Activated CD4-positive, alpha-beta T cell treated with anti-CD3 and anti-CD28 coated beads, Interleukin-2, amount 50 U/mL, for 1 hour (primary cell): Measurements from ENCODE around the gene NKX6-1.

Experiments used
- DNase-seq: peaks from one replicate; pipeline ENCODE4 v3.0.0-alpha.2; 2020

Gene NKX6-1

GRCh38 chr4:84498935-84499623 lies at the start of gene NKX6-1:
TSS of gene NKX6-1 (minus strand) at chr4:84499292. CDS start at chr4:84498228, 1,064 bp downstream.
- no peak for DNase-seq

GRCh38 chr4:84547211-84547610 lies 48.1 kb upstream of the NKX6-1 start:
- no peak for DNase-seq

GRCh38 chr4:84545093-84545492 lies 46.0 kb upstream of the NKX6-1 start:
- DNase-seq: no peak

GRCh38 chr4:84535901-84536300 lies 36.8 kb upstream of the NKX6-1 start:
- no peak for DNase-seq

GRCh38 chr4:84531689-84532088 lies 32.6 kb upstream of the NKX6-1 start:
- DNase-seq: no peak

GRCh38 chr4:84530871-84531270 lies 31.8 kb upstream of the NKX6-1 start:
- DNase-seq: no peak

GRCh38 chr4:84530454-84530853 lies 31.4 kb upstream of the NKX6-1 start:
- no peak for DNase-seq

GRCh38 chr4:84529169-84529751 lies 30.2 kb upstream of the NKX6-1 start:
- DNase-seq: no peak

GRCh38 chr4:84527391-84527790 lies 28.3 kb upstream of the NKX6-1 start:
- no peak for DNase-seq

GRCh38 chr4:84515075-84515474 lies 16.0 kb upstream of the NKX6-1 start:
- no peak for DNase-seq

- DNase-seq: no peak
Measured at GRCh38 chr4:84512277-84512676, 13.2 kb upstream of the NKX6-1 start.

- no peak for DNase-seq
Measured at GRCh38 chr4:84511703-84512102, 12.6 kb upstream of the NKX6-1 start.

GRCh38 chr4:84507941-84508340 lies 8.8 kb upstream of the NKX6-1 start:
- no peak for DNase-seq

- DNase-seq: no peak
Measured at GRCh38 chr4:84504821-84505220, 5.7 kb upstream of the NKX6-1 start.

GRCh38 chr4:84503495-84504437 lies 4.7 kb upstream of the NKX6-1 start:
- DNase-seq: no peak

- no peak for DNase-seq
Measured at GRCh38 chr4:84502955-84503373, 3.9 kb upstream of the NKX6-1 start.

- no peak for DNase-seq
Measured at GRCh38 chr4:84502333-84502954, 3.4 kb upstream of the NKX6-1 start.

GRCh38 chr4:84501721-84502267 lies 2.7 kb upstream of the NKX6-1 start:
- DNase-seq: no peak

GRCh38 chr4:84501202-84501503 lies 2.1 kb upstream of the NKX6-1 start:
- no peak for DNase-seq

GRCh38 chr4:84500386-84501201 lies 1.5 kb upstream of the NKX6-1 start:
- no peak for DNase-seq

GRCh38 chr4:84499624-84499982 lies 511 bp upstream of the NKX6-1 start:
- DNase-seq: no peak

GRCh38 chr4:84498203-84498934 lies 723 bp downstream of the NKX6-1 start:
- DNase-seq: no peak
